ENCODE data around the gene ZNF526. TPM values are rescaled to one million over a fixed set of nuclear protein-coding genes. Genes with fewer than 3 reads are reported as not detected.

Gene ZNF526
- total RNA-seq, 1 experiment from 2014 or later, result 13.1 TPM

GRCh38 chr19:42271861-42272534 lies 51.9 kb downstream of the ZNF526 start:
- Histone ChIP-seq H3K9me3 (ENCODE audit: control insufficient read depth in 1 of 2, insufficient read depth in 1 of 2, low read depth in 1 of 2, low read length in 2 of 2) (no peaks in the 10 kb centered on the region), H3K27ac (ENCODE audit: low read depth, low read length) (peak overlapping the region; percentile 90; the same call in 1 of the 2 replicates), H3K9ac (ENCODE audit: low read length) (no peak overlapping the region), H2AFZ (ENCODE audit: low read depth, low read length, poor library complexity, severe bottlenecking) (no peak overlapping the region), H3K9me2 (ENCODE audit: insufficient read depth) (no peaks in the 10 kb centered on the region), H3K27me3 (ENCODE audit: insufficient read depth, low read length) (no peaks in the 10 kb centered on the region), H3K4me3 (replicated peaks in 1 of 2; ENCODE audit: low read depth in 1 of 2, low read length in 2 of 2) (no peak overlapping the region), H3K4me1 (ENCODE audit: control insufficient read depth in 1 of 2, insufficient read depth in 2 of 2, low read length in 2 of 2) (peaks cover 23 to 32% of the 10 kb centered on the region in 2 experiments), H4K20me1 (ENCODE audit: insufficient read depth) (no peaks in the 10 kb centered on the region), H3K4me2 (ENCODE audit: low read length) (no peak overlapping the region), H3K36me3 (ENCODE audit: control insufficient read depth in 1 of 2, insufficient read depth in 2 of 2, low read length in 2 of 2) (peaks cover 3 to 5% of the 10 kb centered on the region in 2 experiments; a peak in 2 of 4 replicates), H3K79me2 (ENCODE audit: insufficient read depth, low read length) (peaks cover 16% of the 10 kb centered on the region)
- intact Hi-C loops (cut with micrococcal nuclease), result no loop called here
- ChIA-PET POLR2A (no interaction called here), RAD21 (ENCODE audit: low non-redundant PET in 1 of 2, low total read pairs in 2 of 2, uncharacterized antibody in 2 of 2, unreplicated experiment in 2 of 2) (no interaction called here), CTCF (no interaction called here)
- ATAC-seq (no peak), DNase-seq (ENCODE audit: low read depth, low spot score) (no peak)
- no TSS peak for BruUV-seq (replicated peaks)
- TF ChIP-seq CTCF (IDR thresholded peaks at IDR 0.05 in 2 of 3, conservative IDR thresholded peaks at IDR 0.05 in 1 of 3; ENCODE audit: borderline replicate concordance in 1 of 3, insufficient read depth in 1 of 3, low read depth in 2 of 3, low read length in 2 of 3) (no peak), EZH2phosphoT487 (IDR thresholded peaks at IDR 0.05; ENCODE audit: borderline replicate concordance) (no peak), SRF (IDR thresholded peaks at IDR 0.05; ENCODE audit: low read depth) (no peak), MAX (IDR thresholded peaks at IDR 0.05) (no peak), RAD21 (IDR thresholded peaks at IDR 0.05; ENCODE audit: low read depth) (no peak), POLR2A (IDR thresholded peaks at IDR 0.05; ENCODE audit: borderline replicate concordance, extremely low read depth, insufficient read depth, insufficient read length) (no peak), YY1 (IDR thresholded peaks at IDR 0.05; ENCODE audit: extremely low read depth, insufficient replicate concordance, low read depth, low read length) (no peak), SIN3A (IDR thresholded peaks at IDR 0.05; ENCODE audit: low read depth) (no peak), TCF7L2 (IDR thresholded peaks at IDR 0.05; ENCODE audit: borderline replicate concordance, extremely low read depth, insufficient read depth, insufficient read length) (no peak), JUND (IDR thresholded peaks at IDR 0.05) (no peak), FOSL1 (IDR thresholded peaks at IDR 0.05; ENCODE audit: low read depth) (no peak), REST (IDR thresholded peaks at IDR 0.05; ENCODE audit: low read depth) (no peak), CEBPB (IDR thresholded peaks at IDR 0.05; ENCODE audit: low read depth) (no peak), ELF1 (IDR thresholded peaks at IDR 0.05; ENCODE audit: borderline replicate concordance, low read depth) (no peak), ATF3 (IDR thresholded peaks at IDR 0.05) (no peak), EGR1 (IDR thresholded peaks at IDR 0.05; ENCODE audit: low read depth) (no peak), ZFX (IDR thresholded peaks at IDR 0.05) (no peak), EZH2 (IDR thresholded peaks at IDR 0.05) (no peak), POLR2AphosphoS5 (IDR thresholded peaks at IDR 0.05; ENCODE audit: low read depth, low read length) (no peak)
